ENCODE results near the gene KPNA6. TPM values are rescaled to one million over a fixed set of nuclear protein-coding genes. Genes with fewer than 3 reads are reported as not detected.
"Not testable (repeated sequence)": the region's sequence is repeated elsewhere in the genome, so short reads cannot be mapped to it uniquely, and the experiment has no call there.

Gene KPNA6
- 50.8 and 57.4 TPM in 2 replicates for total RNA-seq (2014; rRNA removed)
- 24.4 TPM for polyA plus RNA-seq (2012)

DNA sequence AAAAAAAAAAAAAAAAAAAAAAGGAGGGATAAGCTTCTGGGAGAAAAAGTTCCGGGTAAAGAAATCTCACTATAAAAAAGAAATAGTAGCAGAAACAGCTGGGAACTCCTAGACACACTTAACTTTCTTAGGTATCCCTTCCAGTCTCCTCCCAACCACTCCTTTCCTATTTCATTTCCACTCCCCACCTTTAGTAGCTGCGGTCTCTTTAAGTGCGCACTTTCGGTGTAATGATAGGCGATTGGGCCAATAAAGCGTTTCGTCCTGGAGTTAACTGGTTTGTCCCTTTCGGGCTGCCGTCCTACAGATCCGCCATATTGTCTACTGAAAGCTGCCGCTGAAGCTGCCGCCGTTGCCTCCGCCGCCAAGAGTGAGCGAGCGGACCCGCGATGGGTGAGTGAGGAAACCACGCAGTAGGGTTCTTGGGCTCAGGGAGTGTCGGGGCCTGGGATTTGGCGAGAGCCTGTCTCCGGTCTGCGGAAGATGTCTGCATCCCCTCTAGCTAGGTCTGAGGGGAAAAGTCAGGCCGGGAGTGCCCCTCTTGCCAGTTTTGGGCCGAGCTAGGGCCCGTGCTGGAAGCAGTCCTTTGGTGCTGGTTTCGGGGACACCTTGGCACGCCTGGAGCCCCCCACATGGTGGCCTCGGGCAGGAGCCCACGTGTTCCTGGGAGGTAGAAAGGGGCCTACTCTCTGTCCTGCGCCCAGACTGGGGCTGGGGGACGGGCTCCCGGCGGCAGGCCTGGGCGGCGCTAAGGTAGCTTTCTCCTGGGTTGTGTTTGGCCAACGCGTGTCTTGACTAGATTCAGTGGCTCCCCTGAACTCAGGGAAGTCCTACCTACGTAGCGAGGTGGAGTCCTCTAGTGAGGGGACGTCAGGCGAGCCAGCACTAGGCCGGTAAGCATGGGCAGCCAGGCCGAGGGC lies at the start of gene KPNA6:
Gene KPNA6, plus strand, starts transcription at position 315 of the 920 bp plus-strand sequence. Its CDS starts 75 bp downstream, at position 390.
- peak; percentile 94 for DNase-seq (ENCODE audit: low read depth)

DNA sequence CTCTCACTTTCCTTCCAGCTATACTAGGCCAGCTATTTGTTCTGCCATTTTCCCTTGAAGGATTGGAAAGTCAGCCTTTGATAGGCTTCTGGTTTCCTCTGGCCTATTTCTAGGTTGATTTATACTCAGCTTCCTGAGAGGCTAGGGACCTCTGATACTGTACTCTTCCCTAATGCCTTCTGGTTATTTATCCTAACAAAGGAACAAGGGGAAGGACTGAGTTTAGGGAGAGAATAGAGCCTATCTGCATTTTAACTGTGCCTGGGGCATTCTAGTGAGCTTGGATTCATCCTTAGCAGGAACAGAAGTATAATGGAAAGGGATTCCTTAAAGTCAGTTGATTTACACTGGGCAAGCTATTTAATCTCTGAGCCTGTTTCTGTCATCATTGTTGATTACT lies 46.9 kb upstream of the KPNA6 start:
- no peak for DNase-seq (ENCODE audit: low read depth)

- DNase-seq (ENCODE audit: low read depth), result no peak
These were observed 45.0 kb upstream of the KPNA6 start for GRCh38 chr1:32062867-32063230.

- peak; percentile 81 for DNase-seq (ENCODE audit: low read depth)
These were observed 44.6 kb upstream of the KPNA6 start for GRCh38 chr1:32063261-32063681.

DNA sequence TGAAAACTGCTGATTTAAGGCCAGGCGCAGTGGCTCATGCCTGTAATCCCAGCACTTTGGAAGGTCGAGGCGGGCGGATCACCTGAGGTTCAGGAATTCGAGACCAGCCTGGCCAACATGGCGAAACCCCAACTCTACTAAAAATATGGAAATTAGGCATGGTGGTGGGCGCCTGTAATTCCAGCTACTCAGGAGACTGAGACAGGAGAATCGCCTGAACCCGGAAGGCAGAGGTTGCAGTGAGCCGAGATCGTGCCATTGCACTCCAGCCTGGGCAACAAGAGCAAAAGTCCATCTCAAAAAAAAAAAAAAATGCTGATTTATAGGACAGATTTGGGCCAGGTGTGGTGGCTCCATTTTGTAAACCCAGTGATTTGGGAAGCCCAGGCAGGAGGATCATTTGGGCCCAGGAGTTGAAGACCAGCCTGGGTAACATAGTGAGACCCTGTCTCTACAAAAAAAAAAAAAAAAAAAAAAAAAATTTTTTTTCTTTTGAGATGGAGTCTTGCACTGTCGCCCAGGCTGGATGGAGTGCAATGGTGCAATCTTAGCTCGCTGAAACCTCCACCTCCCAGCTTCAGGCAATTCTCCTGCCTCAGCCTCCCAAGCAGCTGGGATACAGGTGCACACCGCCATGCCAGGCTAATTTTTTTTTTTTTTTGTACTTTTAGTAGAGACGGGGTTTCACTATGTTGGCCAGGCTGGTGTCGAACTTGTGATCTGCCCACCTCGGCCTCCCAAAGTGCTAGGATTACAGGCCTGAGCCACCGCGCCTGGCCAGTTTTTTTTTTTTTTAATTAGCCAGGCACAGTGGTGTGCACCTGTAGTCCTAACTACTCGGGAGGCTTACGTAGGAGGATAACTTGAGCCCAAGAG lies 42.0 kb upstream of the KPNA6 start:
- DNase-seq (ENCODE audit: low read depth), result not testable (repeated sequence)

GRCh38 chr1:32066489-32066873 lies 41.4 kb upstream of the KPNA6 start:
- DNase-seq (ENCODE audit: low read depth), result peak; percentile 87

DNA sequence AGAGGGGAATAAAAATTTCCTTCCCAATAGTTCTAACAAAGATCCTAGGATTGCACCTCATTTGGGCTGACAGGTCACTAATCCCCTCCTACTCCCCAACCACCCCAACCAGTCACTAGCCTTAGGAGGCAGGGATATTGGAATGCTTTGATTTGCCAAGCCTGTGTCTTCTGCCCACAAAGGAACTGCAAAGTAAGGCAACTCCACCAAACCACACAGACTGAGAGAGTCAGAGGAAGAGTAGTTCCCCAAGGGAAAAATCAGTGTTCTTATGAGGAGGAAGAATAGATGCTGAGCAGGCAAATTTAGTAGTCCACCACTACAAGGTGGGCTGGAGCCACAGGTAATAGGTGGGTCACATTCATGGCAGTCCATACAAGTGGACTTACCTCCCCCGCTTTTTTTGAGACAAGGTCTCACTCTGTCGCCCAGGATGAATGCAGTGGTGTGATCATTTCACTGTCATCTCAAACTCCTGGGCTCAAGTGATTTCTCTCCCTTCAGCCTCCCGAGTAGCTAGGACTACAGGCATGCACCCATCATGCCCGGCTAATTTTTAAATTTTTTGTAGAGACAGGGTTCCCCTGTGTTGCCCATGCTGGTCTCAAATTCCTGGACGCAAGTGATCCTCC lies 38.8 kb upstream of the KPNA6 start:
- peak; percentile 73 for DNase-seq (ENCODE audit: low read depth)

DNA sequence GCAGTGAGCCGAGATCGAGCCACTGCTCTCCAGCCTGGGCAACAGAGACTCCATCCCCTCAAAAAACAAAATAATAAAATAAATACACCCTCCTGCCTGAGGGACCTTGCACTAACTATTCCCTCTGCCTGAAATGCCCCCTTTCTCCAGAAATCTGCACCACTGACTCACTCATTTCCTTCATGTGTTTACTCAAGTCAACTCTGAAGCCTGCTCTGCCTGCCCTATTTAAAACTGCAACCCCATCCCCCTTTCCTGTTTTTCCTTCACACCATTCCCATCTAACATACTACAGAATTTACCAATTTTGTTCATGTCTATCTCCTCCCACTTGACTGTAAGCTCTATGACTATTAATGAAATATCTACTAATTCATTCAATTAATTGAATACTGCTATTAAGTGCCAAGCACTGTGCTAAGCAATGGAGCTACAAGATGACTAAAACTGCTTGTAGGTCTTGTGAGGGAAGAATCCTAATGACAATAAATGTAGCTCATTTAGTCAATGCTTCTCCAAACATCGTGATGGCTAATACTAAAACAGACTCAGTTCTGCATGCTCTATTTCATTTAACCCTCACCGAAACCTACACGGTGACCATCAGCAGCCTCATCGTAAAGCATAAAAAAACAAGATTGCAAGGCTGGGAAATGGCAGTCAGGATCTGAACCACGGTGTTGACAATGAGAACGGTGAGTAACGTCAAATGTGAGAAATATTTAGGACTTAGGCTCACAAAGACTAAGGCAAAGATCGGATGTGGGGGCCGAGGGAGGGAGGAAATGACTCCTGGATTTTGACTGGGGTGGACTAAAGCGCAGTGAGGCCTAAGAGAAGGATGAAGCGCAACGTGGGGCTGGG lies 35.9 kb upstream of the KPNA6 start:
- peak; percentile 65 for DNase-seq (ENCODE audit: low read depth)

DNA sequence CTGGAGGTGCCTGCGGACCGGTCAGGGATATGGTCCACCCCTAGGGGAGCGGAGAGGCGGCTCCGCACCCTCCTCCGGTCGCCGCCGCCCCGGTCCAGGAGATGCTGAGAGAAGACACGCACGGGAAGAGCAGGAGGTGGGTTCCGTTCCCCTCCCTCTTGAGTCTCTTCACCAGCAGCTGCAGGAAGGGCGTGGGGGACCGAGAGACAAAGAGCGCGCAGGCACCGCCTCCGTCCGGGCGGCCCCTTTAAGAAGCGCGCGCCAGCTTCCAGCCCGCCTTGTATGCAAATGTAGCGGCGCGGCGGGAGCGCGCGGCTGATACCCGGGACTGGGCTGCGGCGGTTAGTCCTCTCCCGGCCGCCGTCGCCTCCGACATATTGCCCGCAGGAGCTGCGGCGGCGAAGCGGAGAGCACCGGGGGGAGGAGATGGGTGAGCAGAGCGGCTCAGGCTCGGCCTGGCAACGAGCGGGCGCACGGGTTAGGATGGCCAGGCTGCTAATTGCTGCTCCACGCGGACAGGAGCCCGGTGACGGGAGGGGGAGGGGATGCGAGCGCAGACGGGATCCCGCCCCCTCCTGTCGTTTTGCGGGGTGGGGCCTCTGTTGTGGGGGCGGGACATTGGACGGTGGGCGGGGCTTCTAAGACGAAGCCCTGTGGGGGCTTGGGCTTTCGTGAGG lies 35.1 kb upstream of the KPNA6 start, which contains the start of gene TMEM39B:
Gene TMEM39B, plus strand, starts transcription at position 318 of the 677 bp plus-strand sequence. Its CDS starts 109 bp downstream, at position 427.
- DNase-seq (ENCODE audit: low read depth), result peak; percentile 96

- DNase-seq (ENCODE audit: low read depth), result no peak
These were observed 34.3 kb upstream of the KPNA6 start for GRCh38 chr1:32073299-32074229.

DNA sequence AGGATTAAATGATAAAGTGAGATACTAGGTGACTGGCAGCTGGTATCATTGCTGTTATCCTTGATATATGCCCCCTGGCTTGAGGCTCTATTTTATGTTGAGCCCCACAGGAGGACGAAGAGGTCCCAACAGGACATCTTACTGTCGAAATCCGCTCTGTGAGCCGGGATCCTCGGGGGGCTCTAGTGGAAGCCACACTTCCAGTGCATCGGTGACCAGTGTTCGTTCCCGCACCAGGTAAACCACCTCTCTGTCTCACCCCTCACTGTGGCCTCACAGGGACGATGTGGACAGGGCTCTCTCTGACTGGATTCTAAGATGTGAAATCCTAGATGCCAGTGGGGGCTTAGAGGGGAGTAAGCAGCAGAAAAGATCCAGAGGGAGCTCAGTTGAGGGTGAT lies 33.0 kb upstream of the KPNA6 start:
- DNase-seq (ENCODE audit: low read depth), result no peak

DNA sequence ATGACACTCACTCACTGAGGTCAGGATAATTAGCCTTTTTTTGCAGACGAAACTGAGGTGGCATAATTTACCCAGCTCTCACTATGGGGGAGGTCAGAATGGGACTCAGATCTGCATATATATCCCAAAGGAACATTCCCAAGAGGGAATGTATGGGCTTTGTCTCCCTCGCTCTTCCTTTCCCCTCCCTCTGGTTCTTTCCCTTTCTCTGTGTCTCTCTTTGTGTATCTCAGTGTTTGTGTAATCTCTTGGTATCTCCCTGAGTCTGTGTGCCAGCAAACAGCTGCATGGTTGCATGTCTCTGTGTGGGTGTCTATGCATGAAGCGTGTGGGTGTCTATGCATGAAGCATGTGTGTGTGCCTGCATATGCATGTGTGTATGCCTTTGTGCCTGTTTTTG lies 30.4 kb upstream of the KPNA6 start:
- no peak for DNase-seq (ENCODE audit: low read depth)

DNA sequence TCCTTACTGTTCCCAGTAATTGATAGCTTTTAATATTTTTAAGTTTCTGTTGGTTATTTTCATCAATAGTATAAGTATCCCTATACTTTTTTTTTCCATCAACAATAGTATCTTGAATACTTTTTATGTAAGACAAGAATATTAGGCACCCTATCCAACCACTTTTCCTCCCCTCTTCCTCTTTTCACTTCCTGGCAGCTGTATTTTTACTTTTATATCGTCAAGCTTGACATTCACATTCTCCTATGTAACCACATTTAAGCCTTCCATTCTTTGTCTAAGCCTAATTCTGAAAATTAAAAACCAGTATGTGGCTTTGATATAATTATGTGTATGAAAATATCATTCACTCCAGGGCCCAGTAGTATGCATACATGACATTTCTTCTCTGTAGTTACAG lies 25.8 kb upstream of the KPNA6 start:
- DNase-seq (ENCODE audit: low read depth), result no peak

GRCh38 chr1:32086381-32086780 lies 21.5 kb upstream of the KPNA6 start:
- DNase-seq (ENCODE audit: low read depth), result not testable (repeated sequence)

DNA sequence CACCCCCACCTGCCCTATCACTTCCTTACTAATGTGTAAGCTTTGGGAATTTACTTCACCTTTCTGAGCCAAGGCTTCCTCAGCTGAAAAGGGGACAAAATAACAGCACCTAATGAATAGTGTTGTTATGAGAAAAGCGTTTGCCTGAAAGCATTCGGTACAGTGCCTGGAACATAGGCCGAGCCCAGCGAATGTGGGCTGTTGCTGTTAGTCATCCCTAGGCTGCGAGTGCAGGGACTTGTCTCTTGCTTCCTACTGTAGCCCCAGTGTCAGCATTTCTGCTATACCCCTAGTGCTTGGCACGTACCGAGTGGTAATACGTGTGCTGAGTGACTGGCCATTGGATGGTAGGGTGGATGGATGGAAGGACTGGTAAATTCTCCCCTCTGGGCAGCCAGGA lies 16.7 kb upstream of the KPNA6 start:
- no peak for DNase-seq (ENCODE audit: low read depth)

- no peak for DNase-seq (ENCODE audit: low read depth)
These were observed 16.3 kb upstream of the KPNA6 start for GRCh38 chr1:32091591-32091990.

DNA sequence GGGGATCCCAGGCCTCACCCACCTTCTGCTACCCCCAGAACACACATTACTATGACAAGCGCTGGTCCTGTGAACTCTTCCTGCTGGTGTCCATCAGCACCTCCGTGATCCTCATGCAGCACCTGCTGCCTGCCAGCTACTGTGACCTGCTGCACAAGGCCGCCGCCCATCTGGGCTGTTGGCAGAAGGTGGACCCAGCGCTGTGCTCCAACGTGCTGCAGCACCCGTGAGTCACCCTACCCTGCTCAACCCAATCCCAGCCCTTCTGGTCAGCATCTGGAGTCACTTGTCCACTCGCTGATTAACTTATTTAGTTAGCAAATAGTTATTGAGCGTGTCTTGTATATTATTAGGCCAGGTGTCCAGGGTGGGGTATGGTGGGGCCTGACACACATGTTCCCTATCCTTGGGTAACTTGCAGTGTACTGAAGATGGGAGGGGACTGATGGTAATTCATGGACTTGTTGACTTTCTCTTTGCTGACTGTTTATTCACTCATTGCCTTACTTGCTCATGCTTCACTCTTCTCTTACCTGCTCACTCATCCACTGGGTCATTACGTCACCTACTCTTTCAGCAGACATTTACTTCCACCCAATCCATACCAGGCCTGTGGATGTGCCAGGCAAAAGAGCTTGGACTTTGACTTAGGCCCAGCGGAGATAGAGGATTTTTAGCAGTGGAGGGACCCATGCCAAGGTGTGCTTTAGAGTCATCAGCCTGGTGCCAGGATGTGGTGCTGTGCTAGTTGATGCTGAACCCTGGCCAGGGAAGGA lies 12.9 kb upstream of the KPNA6 start:
- no peak for DNase-seq (ENCODE audit: low read depth)

- DNase-seq (ENCODE audit: low read depth), result no peak
These were observed 8.4 kb upstream of the KPNA6 start for GRCh38 chr1:32099426-32099825.

Data from LHCN-M2 (cell line).